Measurements from ENCODE around the gene EXO1. TPM values are rescaled to one million over a fixed set of nuclear protein-coding genes. Genes with fewer than 3 reads are reported as not detected.

The EXO1 gene
- total and polyA plus RNA-seq, 11 donors: 0.07 to 4.1 (median 0.55) TPM; not detected in 5

DNA sequence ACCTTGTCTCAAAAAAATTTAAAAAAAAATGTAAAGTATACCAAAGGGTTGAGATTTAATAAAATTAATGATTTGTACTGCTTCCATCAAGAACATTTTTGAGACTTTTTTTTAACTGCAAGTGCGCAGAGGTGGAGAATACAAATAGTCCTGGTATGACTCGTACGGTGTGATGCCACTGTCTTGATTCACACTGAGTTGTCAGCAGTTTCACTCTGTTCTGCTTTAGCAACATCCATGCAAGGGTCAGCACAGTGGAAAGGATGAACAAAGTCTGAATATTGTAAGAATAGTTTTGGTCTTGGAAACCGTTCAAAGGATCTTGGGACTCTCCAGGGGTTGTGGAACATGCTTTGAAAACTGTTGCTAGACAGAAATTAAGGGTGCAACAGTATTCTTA lies 40.2 kb downstream of the EXO1 start:
- Histone ChIP-seq H3K4me3 (no peak overlapping the region), H3K27me3 (no peaks in the 10 kb centered on the region), H3K27ac (no peak overlapping the region), H3K9me3 (no peaks in the 10 kb centered on the region), H3K36me3 (peaks cover 0 to 5% (median 0%) of the 10 kb centered on the region in 9 donors), H3K4me1 (no peaks in the 10 kb centered on the region)
- intact Hi-C loops (cut with DNase I): no loop called here
- DNase-seq (no peak), ATAC-seq (no peak)
- WGBS, 4 donors: 94 to 95% (median 94%) methylated on average over 4 of the region's 4 CpGs
- no peak for TF ChIP-seq POLR2A (IDR thresholded peaks at IDR 0.05)
- TF ChIP-seq, protein P1, sequence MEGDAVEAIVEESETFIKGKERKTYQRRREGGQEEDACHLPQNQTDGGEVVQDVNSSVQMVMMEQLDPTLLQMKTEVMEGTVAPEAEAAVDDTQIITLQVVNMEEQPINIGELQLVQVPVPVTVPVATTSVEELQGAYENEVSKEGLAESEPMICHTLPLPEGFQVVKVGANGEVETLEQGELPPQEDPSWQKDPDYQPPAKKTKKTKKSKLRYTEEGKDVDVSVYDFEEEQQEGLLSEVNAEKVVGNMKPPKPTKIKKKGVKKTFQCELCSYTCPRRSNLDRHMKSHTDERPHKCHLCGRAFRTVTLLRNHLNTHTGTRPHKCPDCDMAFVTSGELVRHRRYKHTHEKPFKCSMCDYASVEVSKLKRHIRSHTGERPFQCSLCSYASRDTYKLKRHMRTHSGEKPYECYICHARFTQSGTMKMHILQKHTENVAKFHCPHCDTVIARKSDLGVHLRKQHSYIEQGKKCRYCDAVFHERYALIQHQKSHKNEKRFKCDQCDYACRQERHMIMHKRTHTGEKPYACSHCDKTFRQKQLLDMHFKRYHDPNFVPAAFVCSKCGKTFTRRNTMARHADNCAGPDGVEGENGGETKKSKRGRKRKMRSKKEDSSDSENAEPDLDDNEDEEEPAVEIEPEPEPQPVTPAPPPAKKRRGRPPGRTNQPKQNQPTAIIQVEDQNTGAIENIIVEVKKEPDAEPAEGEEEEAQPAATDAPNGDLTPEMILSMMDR (IDR thresholded peaks at IDR 0.05): no peak

DNA sequence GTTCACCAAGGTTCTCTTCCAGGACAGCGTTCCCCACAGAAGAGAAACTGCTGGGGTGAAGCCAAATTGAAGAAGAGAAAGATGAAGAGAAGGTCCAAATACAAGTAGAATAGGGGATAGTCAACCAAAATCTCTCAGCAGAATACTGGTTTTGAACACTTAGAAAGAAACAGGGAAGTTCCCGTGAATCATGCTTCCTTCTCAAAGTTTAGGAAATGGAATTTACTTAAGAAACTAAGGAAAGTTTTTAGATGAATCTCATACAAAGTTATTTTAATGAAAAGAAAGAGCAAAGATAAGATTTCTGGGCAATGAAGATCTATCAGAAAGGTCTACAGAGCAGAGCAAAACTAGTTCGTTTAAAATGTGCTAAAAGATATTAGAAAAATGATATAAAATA lies 43.3 kb downstream of the EXO1 start:
- no peak for DNase-seq
- Histone ChIP-seq H3K9me3 (no peaks in the 10 kb centered on the region), H3K4me3 (no peak overlapping the region), H3K4me1 (no peaks in the 10 kb centered on the region), H3K27me3 (no peaks in the 10 kb centered on the region), H3K27ac (no peak overlapping the region), H3K36me3 (peaks cover 0 to 5% (median 0%) of the 10 kb centered on the region in 9 donors)
- intact Hi-C loops (cut with DNase I): loop anchor here in 8 of 10 donors (10.0 kb wide), 4 partner anchors 94 to 124 kb away; partner anchors contain the start of gene MAP1LC3C (in 5 of the 8)
- no peak for ATAC-seq
- TF ChIP-seq, protein P1 (IDR thresholded peaks at IDR 0.05): no peak
- no peak for TF ChIP-seq POLR2A (IDR thresholded peaks at IDR 0.05)
- WGBS, 4 donors: 86 to 92% (median 88%) methylated on average over 3 of the region's 3 CpGs

DNA sequence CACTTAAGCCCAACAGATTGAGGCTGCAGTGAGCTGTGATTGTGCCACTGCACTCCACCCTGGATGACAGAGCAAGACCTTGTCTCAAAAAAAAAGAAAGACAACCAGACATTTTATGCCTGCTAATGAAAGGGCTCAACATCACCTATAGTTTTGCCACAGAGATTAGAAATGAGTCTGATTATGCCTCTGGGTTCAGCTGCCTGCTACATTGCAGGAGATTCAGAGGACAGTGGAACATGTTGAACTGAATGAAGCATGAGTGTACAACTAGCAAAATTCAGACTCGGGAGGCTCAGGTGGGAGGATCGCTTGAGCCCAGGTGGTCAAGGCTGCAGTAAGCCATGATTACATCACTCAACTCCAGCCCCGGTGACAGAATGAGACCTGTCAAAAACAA lies 46.0 kb downstream of the EXO1 start:
- Histone ChIP-seq H3K9me3 (no peaks in the 10 kb centered on the region), H3K27ac (no peak overlapping the region), H3K4me1 (no peaks in the 10 kb centered on the region), H3K36me3 (peaks cover 0 to 5% (median 0%) of the 10 kb centered on the region in 9 donors), H3K4me3 (no peak overlapping the region), H3K27me3 (no peaks in the 10 kb centered on the region)
- intact Hi-C loops (cut with DNase I): loop anchor here in 8 of 10 donors (10.0 kb wide), 4 partner anchors 91 to 121 kb away; partner anchors contain the start of gene MAP1LC3C (in 5 of the 8)
- ATAC-seq: no peak
- DNase-seq: no peak
- no peak for TF ChIP-seq POLR2A (IDR thresholded peaks at IDR 0.05)
- TF ChIP-seq, protein P1 (IDR thresholded peaks at IDR 0.05): no peak
- WGBS, 4 donors: 64 to 91% (median 73%) methylated on average over 3 of the region's 3 CpGs

DNA sequence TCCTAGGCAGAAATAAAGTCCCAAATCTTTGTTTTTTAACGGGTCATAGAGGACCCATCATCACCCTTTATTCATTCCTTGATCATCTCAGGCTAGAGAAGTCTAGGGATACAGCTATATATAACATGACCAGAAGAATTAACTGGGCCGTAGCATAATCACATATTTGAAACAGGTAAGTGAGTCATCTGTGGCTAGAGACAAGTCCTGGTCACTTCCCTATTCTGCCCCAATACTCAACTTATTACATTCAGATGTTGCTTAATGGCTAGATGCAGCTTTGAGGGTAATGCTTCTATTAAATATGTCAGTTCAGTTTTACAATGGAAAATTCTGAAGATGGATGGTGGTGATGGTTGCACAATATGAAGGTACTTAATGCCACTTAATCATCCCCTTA lies 47.0 kb downstream of the EXO1 start:
- ATAC-seq: no peak
- no peaks in the 10 kb centered on the region for H3K36me3 ChIP-seq
- TF ChIP-seq, protein P1 (IDR thresholded peaks at IDR 0.05): no peak
- no peaks in the 10 kb centered on the region for H3K4me1 ChIP-seq
- H3K9me3 ChIP-seq: no peaks in the 10 kb centered on the region
- DNase-seq: no peak
- no peak overlapping the region for H3K27ac ChIP-seq
- H3K27me3 ChIP-seq: no peaks in the 10 kb centered on the region
- no peak overlapping the region for H3K4me3 ChIP-seq
- 85 to 95% (median 90%) methylated on average over 2 of the region's 2 CpGs for WGBS, 4 donors
- intact Hi-C loops (cut with DNase I): loop anchor here (5.0 to 10.0 kb wide), 6 partner anchors 90 to 122 kb away; partner anchors contain the start of gene MAP1LC3C (in 6 of the 10)
